Measurements from ENCODE around the gene SPR. TPM values are rescaled to one million over a fixed set of nuclear protein-coding genes. Genes with fewer than 3 reads are reported as not detected.

The SPR gene
- total and polyA plus RNA-seq, 11 donors, result 24.3 to 64.7 (median 39.4) TPM

GRCh38 chr2:72843301-72843700 is 43.9 kb upstream of the SPR start:
- Histone ChIP-seq H3K36me3 (no peaks in the 10 kb centered on the region), H3K4me1 (no peaks in the 10 kb centered on the region), H3K27me3 (no peaks in the 10 kb centered on the region), H3K27ac (no peak overlapping the region), H3K9me3 (no peaks in the 10 kb centered on the region), H3K4me3 (no peak overlapping the region)
- 61 to 66% (median 65%) methylated on average over 2 of the region's 2 CpGs for WGBS, 4 donors
- DNase-seq (no peak), ATAC-seq (no peak)
- no peak for TF ChIP-seq POLR2A (IDR thresholded peaks at IDR 0.05)
- TF ChIP-seq CTCF (IDR thresholded peaks at IDR 0.05), result no peak
- intact Hi-C loops (cut with DNase I), result no loop called here

GRCh38 chr2:72846171-72847095 is 40.8 kb upstream of the SPR start:
- DNase-seq (no peak), ATAC-seq (no peak)
- H3K36me3 ChIP-seq, result no peaks in the 10 kb centered on the region
- TF ChIP-seq CTCF (IDR thresholded peaks at IDR 0.05) (no peak), POLR2A (IDR thresholded peaks at IDR 0.05) (no peak)
- H3K4me3 ChIP-seq, result no peak overlapping the region
- 79 to 83% (median 82%) methylated on average over 6 of the region's 6 CpGs for WGBS, 4 donors
- no peaks in the 10 kb centered on the region for H3K4me1 ChIP-seq
- no peaks in the 10 kb centered on the region for H3K27me3 ChIP-seq
- H3K9me3 ChIP-seq, result no peaks in the 10 kb centered on the region
- H3K27ac ChIP-seq, result no peak overlapping the region
- intact Hi-C loops (cut with DNase I), result no loop called here

- 72 to 81% (median 77%) methylated on average over 3 of the region's 3 CpGs for WGBS, 4 donors
- ATAC-seq (no peak), DNase-seq (no peak)
- peaks cover 0 to 1% (median 0%) of the 10 kb centered on the region in 9 donors for H3K27me3 ChIP-seq
- H3K36me3 ChIP-seq, result no peaks in the 10 kb centered on the region
- H3K4me3 ChIP-seq, result no peak overlapping the region
- no peak for TF ChIP-seq POLR2A (IDR thresholded peaks at IDR 0.05)
- TF ChIP-seq CTCF (IDR thresholded peaks at IDR 0.05), result no peak
- H3K4me1 ChIP-seq, result no peaks in the 10 kb centered on the region
- no peak overlapping the region for H3K27ac ChIP-seq
- no peaks in the 10 kb centered on the region for H3K9me3 ChIP-seq
- intact Hi-C loops (cut with DNase I), result no loop called here
Observed at GRCh38 chr2:72847534-72848315, 39.5 kb upstream of the SPR start.

Measured in heart left ventricle (tissue), 16 donors.